CD4-positive, alpha-beta T cell treated with Interleukin-2 at 100 ng/mL for 4 hours (primary cell): ENCODE measurements around the gene NSMF.

ENCODE experiments used
- DNase-seq: peaks from one replicate; pipeline ENCODE4 v3.0.0-alpha.2; 2020; ENCODE audit warnings: low spot score

NSMF gene

GRCh38 chr9:137492464-137493363 is 33.6 kb upstream of the NSMF start:
- no peak for DNase-seq

DNA sequence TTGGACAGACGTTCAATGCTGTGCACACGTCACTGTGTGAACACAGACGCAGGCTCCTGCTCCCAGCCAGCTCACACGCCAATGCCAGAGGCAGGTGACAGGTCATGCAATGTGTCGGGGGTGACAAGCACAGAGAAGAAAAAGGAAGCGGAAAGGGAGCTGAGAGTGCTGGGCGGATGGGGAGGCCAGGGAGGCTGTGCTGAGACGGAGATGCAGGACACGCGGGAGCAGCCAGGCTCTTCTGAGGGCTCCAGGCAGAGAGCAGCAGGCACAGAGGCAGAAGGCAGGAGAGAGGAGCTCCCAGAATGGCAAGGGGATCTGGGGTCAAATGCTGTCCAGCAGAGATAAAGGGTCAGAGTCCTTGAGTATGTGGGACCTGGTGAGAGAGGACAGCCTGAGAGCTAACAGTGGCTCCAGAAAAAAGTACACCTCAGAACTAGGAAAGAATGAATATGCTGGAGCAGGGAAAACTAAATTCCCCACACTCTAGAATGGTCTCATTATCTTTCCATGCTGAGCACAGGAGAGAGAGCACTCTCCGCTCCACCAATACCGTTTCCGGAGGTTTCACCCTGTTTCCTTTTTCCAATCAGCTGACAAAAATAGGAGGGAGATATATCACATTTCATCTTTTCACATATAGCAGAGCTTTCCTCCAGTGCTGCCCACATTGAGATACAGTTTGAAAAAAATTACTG is 32.8 kb upstream of the NSMF start:
- no peak for DNase-seq

DNA sequence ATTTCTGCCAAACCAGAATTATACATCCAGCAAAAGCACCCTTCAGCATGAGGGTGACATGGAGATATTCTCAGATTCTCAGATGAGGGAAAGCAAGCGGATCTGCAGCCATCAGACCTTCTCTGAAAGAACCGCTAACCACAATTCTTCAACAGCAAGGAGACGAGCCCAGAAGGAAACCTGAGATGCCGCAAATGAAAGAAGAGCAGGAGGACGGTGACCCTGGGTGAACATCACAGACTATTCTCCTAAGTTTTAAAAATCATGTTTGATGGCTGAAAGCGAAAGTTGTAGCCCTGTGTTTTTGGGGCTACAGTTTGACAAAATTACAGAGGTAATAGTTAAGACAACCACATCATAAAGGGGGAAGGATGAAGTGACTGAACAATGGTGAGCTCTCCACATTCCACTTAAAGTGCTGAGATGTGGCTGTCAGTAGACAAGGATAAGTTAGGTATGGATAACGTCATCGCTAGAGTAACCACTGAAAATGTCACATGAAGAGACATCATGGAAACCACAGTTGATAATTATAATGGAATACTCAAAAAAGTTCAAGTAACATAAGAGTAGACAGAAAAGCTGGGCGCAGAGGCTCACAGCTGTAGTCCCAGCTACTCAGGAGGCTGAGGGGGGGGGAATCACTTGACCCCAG is 31.5 kb upstream of the NSMF start:
- DNase-seq: no peak

DNA sequence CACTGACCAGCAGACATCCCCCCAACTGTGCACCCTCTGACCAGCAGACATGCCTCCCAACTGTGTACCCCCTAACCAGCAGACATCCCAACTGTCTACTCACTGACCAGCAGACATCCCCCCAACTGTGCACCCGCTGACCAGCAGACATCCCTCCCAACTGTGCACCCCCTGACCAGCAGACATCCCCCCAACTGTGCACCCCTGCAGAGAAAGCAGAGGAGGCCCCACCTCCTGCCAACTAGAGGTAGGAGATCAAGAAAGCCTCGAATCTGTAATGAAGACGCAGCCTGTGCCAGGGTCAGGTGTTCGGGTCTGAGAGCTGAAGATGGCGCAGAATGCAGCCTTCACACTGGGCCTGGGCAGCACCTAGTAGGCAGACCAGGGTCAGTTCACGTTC is 29.8 kb upstream of the NSMF start:
- no peak for DNase-seq

DNA sequence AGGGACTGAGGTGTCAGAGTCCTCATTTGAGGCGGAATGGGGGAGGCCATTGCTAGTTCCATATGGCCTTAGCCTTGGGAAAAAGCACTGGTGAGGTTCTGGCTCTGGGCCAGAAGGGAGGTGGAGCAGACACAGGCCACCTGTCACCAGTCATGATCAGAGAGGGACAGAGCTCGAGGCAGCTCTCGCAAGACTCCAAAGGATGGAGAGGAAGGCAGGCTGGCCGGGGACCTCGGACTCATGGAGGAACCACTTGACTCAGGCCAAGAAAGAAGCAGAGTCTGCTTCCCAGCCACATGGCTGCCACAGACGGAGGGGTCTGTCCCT is 29.2 kb upstream of the NSMF start:
- no peak for DNase-seq

DNA sequence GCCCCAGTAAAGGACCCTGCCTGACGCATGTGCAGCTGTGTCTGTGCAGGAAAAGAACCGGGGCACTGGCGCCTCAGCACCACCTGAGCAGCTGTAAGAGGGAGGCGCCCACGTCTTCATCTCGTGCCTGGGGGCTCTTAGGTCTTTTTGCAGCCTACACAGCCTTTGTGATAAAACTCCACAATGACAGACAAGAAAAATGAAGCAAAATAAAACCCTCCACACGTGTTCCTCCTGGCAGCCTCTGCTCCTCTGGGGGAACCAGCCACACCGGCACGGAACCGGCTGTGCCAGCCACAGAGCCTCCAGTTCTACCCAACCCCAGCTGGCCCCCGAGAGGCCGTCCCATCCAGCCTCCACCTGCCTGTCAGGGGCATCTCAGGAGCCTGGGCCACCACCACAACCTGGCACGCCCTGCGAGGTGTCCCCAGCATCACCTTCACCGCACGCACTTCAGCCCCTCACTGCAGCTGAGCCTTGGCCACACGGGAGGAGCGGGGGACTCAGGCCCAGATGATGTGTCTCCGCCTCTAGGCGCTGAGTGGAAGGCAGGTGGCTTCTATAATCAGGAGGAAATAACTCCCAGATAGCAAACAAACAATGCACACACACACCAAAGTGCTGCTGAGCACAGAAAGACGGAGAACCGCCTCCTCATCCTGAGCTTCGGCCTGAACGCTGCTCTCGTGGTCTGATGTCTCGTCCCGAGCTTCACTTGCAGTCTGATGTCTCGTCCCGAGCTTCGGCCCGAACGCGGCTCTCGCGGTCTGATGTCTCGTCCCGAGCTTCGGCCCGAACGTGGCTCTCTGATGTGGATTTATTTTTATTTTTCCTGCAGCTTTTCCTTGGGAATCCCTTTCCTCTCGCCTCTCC is 28.6 kb upstream of the NSMF start:
- DNase-seq: no peak

- no peak for DNase-seq
These were observed 27.7 kb upstream of the NSMF start for GRCh38 chr9:137486545-137487453.

DNA sequence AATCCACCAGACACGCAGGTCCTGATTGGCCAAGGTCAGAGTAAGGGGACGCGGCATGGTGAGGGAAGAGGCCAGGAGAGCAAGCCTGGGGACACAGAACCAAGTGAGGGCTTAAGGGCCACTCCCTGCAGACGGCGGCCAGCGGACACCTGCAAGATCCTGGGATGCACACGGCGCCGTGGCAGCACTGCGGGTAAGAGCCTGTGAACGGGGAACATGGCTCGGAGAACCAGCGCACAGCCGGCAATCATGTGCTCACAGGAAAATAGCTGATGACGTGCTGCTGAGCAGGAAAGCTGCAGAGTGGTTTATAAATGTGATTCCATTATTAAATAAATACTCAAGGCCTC is 27.0 kb upstream of the NSMF start:
- DNase-seq: no peak

GRCh38 chr9:137485343-137486140 is 26.4 kb upstream of the NSMF start:
- DNase-seq: no peak

DNA sequence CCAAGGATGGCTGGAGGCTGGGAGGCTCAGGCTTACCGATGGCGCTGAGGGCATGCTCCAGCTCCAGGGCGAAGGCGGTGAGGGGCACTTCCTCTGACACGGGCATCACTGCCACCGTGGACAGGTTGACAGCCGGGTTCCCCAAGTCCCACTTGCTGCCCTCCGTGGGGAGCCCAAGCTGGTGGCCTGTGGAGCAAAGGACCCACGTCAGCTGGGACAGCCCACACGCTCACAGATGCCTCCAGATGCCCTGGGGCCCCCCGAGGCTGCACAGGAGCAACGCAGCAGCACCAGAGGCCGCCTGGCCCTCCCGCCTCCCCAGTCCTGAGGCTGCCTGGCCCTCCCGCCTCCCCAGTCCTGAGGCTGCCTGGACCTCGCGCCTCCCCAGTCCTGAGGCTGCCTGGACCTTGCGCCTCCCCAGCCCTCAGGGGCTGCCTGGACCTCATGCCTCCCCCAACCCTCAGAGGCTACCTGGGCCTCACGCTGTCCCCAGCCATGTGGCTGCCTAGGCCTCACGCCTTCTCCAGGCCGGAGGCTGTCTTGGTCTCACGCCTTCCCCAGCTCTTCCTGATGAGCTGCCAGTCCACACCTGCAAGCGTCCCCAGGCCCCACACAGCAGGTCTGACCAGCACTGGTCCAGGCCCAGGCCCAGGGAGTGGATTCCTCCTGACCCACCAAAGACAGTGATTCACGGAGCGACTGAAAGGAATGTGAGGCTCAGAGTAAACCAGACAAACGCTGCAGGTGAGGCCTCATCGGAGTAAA is 25.6 kb upstream of the NSMF start:
- no peak for DNase-seq

GRCh38 chr9:137482094-137482781 is 23.1 kb upstream of the NSMF start:
- no peak for DNase-seq

- DNase-seq: no peak
These were observed 21.9 kb upstream of the NSMF start for GRCh38 chr9:137480686-137481683.

DNA sequence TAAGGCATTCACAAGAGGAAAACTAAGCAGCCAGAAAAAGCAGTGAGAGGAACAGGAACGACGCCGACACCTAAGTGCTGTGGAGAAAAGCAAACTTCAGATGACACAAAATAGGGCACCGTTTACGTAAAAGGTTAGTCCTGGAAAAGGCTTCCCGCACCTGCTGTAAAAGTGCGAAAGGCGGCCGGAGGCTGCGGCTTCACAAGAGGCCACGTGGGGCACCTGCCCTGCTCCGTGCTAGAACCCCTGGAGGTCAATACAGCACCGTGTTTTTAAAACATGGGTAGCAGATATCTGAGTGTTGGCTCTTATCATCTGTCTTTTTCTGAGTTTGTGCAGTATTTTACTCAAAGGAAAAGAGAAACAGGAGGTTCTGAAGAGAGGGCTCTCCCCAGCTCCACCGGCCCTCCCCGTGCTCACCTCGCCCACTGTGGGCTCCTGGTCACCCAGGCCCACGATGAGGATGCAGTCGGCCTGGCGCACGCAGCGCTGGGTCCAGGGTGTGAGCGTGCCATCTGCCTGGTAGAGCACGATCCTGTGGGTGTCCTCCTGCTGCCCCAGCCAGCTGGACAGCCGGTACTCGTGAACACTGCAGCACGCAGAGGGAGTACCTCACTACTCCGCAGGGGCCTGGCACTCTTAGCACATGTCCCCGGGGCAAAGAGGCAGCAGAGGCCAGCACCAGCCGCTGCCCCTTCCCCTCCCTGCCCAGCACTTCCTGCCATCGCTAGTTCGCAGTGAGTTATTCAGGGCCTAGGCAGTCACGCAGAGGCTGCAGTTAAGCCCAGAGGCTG is 21.0 kb upstream of the NSMF start:
- no peak for DNase-seq

DNA sequence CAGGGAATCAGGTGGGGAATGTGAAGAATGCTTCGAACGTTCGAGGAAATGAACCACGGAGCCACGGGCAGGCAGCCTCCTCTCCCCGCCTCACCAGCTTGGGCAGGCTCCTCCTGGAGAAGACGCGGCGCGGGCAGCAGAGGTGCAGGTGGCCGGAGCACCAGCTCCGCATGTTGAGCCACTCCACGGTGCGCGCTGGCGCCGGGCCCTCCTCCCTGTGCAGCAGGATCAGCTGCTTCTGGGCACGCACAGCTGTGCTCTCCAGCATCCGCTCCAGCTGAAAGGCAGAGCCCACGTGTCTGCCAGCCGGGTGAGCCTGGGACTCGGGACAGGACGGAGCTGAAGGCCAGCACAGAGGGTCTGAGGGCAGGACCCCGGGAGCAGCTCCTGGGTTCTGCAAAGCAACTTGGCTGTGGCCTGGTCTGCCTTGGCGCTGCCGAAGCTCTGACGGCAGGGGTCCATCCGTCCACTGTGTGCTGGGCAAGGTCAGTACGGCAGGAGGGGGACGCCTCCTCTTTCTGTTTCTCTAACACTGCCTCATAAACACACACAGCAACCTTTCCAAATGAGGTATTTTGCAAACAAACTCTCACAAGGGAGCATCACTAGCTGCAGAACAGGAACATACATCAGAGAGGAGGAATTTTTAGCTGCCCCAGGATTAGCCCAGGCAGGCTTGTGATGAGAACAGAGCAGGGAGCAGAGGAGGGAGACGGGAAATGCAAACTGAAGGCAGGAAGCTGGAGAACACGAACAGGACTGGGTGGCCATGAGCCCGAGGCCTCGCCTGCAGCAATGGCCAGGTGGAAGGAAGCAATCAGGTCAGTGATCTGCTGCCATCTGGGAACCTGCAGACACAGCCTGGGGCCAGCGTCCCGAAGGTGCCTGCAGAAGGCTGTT is 20.1 kb upstream of the NSMF start:
- DNase-seq: no peak

DNA sequence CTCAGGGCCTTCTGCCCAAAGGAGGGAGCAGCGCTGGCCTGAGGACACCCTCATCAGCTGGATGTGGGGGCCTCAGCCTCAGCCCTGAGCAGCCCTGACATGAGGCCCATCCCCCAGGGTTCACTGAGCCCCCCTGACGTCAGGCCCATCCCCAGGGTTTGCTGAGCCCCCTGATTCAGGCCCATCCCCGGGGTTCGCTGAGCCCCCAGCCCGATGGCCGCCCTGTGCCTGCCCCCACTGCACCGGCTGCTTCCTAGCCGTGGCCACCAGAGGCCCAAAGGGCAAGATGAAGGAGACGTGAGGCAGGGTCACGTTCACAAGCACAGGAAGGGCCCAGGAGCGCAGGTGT is 19.5 kb upstream of the NSMF start:
- no peak for DNase-seq
